ENCODE results near the gene AGMO. TPM values are rescaled to one million over a fixed set of nuclear protein-coding genes. Genes with fewer than 3 reads are reported as not detected.

The AGMO gene
- total RNA-seq, 1 donor from 2014 or later = not detected

DNA sequence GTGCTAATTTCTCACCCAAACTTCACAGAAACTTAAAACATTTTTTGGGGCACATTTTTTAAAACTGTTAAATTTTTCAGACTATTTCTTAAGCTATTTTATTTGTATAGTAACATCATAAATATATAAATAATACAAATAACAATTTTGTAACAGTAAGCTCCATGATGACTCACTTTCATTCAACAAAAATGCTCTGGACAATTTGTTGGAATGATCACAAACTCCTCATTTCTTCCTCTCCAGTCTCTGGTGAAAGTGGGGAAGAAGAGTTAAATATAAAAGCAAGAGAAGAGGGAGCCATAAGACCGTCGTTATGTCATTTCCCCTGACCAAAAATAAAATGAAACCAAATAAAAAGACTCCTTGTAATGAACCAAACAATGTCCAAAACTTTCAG lies 162.4 kb downstream of the AGMO start:
- intact Hi-C loops (cut with micrococcal nuclease) = no loop called here

GRCh38 chr7:15397922-15398760 lies 163.7 kb downstream of the AGMO start:
- intact Hi-C loops (cut with micrococcal nuclease) = no loop called here

DNA sequence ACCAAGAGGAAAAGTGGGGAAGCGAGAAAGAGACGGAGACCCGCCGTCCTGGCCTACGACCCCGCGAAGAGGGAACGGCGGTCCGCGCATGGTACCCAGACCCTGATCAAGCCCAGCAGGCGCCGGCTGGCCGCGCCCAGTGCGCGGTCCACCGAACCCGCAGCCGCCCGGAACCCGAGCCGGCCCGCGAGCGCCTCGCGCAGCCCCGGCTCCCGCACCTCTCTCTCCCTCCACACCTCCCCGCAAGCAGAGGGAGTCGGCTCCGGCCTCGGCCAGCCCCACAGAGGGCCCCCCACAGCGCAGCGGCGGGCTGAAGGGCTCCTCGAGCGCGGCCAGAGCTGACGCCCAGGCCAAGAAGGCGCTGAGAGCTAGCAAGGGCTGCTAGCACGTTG lies 164.7 kb downstream of the AGMO start:
- intact Hi-C loops (cut with micrococcal nuclease) = no loop called here

GRCh38 chr7:15396210-15397158 lies 165.3 kb downstream of the AGMO start:
- intact Hi-C loops (cut with micrococcal nuclease) = no loop called here

GRCh38 chr7:15389073-15389472 lies 172.7 kb downstream of the AGMO start:
- intact Hi-C loops (cut with micrococcal nuclease) = no loop called here

GRCh38 chr7:15378494-15379145 lies 183.2 kb downstream of the AGMO start:
- intact Hi-C loops (cut with micrococcal nuclease) = no loop called here

GRCh38 chr7:15376600-15376999 lies 185.2 kb downstream of the AGMO start:
- intact Hi-C loops (cut with micrococcal nuclease) = no loop called here

DNA sequence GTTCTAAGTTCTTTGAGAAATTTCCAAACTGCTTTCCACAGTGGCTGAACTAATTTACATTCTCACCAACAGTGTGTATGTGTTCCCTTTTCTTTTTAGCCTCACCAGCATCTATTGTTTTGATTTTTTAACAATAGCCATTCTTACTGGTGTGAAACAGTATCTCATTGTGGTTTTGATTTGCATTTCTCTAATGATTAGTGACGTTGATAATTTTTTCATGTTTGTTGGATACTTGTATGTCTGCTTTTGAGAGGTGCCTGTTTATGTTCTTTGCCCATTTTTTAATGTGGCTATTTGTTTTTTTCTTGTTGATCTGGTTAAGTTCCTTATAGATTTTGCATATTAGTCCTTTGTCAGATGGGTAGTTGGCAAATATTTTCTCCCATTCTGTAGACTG lies 191.4 kb downstream of the AGMO start:
- intact Hi-C loops (cut with micrococcal nuclease) = no loop called here

DNA sequence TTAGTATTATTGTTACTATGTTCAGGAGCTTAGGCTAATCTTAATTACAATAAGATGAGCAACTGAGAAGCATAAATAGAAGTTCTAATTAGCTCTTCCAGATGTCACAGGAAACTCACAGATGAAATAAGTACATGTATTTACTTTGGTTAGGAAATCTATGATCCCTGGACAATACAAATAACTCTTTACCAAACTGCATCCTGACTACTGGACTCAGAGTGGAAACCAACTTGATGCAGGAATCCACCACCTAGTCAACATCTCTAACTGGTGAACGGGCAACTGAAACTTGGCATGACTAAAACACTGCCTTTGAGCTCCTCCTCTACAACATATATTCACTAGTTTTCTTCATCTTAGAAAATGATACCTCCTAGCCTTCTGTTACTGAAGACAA lies 193.2 kb downstream of the AGMO start:
- intact Hi-C loops (cut with micrococcal nuclease) = no loop called here

DNA sequence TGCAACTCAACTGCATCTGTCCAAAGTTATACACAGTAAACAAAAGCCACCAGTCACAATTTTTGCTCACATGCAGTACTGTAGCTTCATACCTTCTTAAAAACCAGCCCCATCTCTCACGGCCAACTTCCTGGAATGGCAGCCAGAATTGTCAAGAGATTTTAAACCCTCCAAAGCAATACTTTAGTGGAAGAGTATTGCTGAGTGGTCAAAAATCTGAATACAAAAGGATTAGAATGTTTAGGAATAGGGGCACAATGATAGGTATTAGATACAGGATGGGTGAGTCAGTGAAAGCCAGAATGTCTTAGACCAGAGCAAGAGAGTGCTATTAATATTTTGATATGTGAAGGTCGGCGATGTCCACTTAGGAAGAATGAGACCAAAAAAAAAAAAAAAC lies 193.9 kb downstream of the AGMO start:
- intact Hi-C loops (cut with micrococcal nuclease) = no loop called here

DNA sequence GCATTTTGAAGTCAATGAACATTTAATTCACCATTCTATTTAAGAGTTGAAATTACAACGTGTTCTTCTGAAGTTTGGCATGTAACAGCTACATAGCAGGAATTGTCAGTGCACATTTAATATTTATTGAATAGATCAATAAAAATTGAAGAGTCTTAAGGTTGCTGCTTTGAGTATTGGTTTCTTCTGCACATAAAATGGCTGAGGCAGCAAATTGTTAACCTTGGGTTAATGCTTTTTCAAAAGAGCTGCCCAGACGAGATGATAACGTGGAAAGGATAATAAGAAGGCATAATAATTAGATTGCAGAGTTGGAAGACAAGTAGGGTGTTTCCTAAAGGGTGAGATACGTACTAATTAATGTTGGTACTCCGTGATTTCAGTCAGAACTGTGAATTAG lies 203.7 kb downstream of the AGMO start:
- intact Hi-C loops (cut with micrococcal nuclease) = no loop called here

GRCh38 chr7:15352421-15353206 lies 209.2 kb downstream of the AGMO start:
- intact Hi-C loops (cut with micrococcal nuclease) = no loop called here

- intact Hi-C loops (cut with micrococcal nuclease) = no loop called here
These were observed 216.6 kb downstream of the AGMO start for GRCh38 chr7:15345216-15345615.

DNA sequence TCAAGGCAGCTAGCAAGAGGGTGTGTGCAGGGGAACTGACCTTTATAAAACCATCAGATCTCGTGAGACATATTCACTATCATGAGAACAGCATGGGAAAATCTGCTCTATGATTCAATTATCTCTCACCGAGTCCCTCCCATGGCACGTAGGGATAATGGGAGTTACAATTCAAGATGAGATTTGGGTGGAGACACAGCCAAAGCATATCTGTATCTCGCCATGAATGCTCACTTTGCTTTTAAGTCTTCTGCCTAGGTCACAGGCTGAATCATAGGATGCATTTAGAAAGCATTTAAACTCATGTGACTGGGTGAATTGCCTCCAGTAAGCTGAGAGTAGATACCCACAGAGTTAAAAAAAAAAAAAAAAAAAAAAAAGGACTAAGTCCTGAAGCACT lies 220.0 kb downstream of the AGMO start:
- intact Hi-C loops (cut with micrococcal nuclease) = no loop called here

- intact Hi-C loops (cut with micrococcal nuclease) = no loop called here
These were observed 225.7 kb downstream of the AGMO start for GRCh38 chr7:15336146-15336545.

DNA sequence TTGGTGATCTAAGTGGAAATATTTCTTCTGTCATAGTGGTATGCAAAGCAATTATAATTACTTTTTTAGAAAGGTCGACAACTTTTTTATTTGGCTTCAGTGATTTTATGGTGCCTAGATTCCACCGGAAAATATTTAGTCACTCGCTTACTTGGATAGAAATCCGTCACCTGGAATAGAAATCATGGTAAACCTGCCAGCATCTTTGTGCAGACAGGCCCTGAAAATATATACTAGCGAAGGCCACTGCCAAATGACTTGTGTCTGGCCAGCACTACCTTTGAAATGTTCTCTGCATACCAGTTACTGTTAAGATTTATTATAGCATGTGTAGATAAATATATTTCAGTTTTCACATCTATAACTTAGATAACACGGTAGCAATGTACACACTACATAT lies 226.4 kb downstream of the AGMO start:
- intact Hi-C loops (cut with micrococcal nuclease) = no loop called here

- intact Hi-C loops (cut with micrococcal nuclease) = no loop called here
These were observed 227.1 kb downstream of the AGMO start for GRCh38 chr7:15334536-15335263.

DNA sequence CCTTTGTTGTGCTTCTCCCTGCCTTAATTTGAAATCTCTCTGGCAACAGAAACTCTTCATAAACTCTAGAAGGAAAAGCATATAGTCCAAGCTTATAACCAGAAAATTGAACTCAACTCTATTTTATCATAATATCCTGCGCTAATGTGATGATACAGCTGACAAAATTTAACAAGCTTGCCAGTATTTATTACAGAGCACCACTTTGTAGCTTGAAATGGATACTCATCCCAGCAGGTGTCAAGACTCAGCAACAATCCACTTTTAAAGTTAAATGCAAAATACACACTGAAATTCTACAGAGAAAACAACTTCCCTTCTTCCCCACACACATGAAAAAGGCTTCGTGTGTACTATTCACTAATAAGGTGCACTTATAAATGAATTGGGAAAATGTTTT lies 228.9 kb downstream of the AGMO start:
- intact Hi-C loops (cut with micrococcal nuclease) = no loop called here

- intact Hi-C loops (cut with micrococcal nuclease) = no loop called here
These were observed 230.9 kb downstream of the AGMO start for GRCh38 chr7:15330943-15331342.

- intact Hi-C loops (cut with micrococcal nuclease) = loop anchor here (2.0 to 10.0 kb wide), 2 partner anchors 62 to 744 kb away; no protein-coding TSS in a partner anchor
These were observed 234.8 kb downstream of the AGMO start for GRCh38 chr7:15327001-15327400.

All from T-helper 1 cell treated with Interleukin-12 subunit alpha and Interleukin-12 subunit beta and Interleukin-4 antibody, amounts not matched to agents 30 ng/mL and 1 ng/mL, for 36 hours (primary cell).